Nephron progenitor cell (in vitro differentiated cells): ENCODE data around the gene TRIO.

Experiments
- DNase-seq: peaks from one replicate; pipeline ENCODE4 v3.0.0; 2021
- H3K27ac Mint-ChIP-seq: 2 replicates; pipeline ENCODE4 v1.8.0; 2021; ENCODE audit warnings: mild to moderate bottlenecking, moderate library complexity, mixed read lengths
- H3K27me3 Mint-ChIP-seq: 2 replicates; pipeline ENCODE4 v1.8.0; 2021; ENCODE audit warnings: mild to moderate bottlenecking, low read depth, mixed read lengths; ENCODE audit not compliant: poor library complexity
- H3K36me3 Mint-ChIP-seq: 2 replicates; pipeline ENCODE4 v1.8.0; 2021; ENCODE audit warnings: low read depth, mixed read lengths
- H3K4me1 Mint-ChIP-seq: 2 replicates; pipeline ENCODE4 v1.8.0; 2021; ENCODE audit warnings: mixed read lengths
- H3K4me3 Mint-ChIP-seq: 2 replicates; pipeline ENCODE4 v1.8.0; 2021; ENCODE audit warnings: mild to moderate bottlenecking, moderate library complexity, mixed read lengths
- H3K9me3 Mint-ChIP-seq: 2 replicates; pipeline ENCODE4 v1.8.0; 2021; ENCODE audit warnings: mild to moderate bottlenecking, moderate library complexity, mixed read lengths
- TF ChIP-seq, protein P1 (sequence below): fragments of 200-600 bp; sonication (generic); IDR thresholded peaks from 2 replicates; pipeline ENCODE4 v1.5.0; 2021; ENCODE audit warnings: antibody characterized with exemption

Gene TRIO

DNA sequence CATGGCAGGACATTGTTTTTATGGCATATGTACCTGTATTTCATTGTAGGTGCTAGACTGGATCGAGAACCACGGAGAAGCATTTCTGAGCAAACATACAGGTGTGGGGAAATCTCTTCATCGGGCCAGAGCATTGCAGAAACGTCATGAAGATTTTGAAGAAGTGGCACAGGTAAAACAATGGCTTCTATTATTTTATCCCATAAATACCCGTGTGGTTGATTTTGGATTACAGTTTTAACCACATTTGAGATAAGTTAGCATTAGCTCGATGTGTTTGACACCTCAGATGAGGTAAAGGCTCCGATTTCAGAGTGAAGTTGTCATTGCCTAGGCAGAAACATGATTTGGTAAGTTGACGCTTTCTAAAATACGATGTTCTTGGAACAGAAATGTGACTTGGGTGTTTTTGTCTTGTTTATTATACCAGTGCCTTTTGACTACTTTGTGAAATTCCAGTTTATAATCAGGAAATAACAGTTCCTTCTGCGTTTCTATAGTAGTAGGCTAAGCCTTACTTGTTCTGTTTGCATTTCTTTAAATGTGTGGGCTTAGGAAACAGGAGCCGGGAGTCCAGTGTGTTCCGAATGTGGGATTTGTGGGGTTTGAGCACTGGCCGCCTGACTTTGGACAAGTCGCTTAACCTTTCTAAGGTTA lies 187.7 kb downstream of the TRIO start:
- Mint-ChIP-seq H3K27ac (peak overlapping the region; percentile 94), H3K9me3 (no peaks in the 10 kb centered on the region), H3K4me1 (peaks cover 12% of the 10 kb centered on the region), H3K4me3 (no peak overlapping the region), H3K27me3 (no peaks in the 10 kb centered on the region), H3K36me3 (peaks cover 25% of the 10 kb centered on the region)
- no peak for DNase-seq
- TF ChIP-seq, protein P1, sequence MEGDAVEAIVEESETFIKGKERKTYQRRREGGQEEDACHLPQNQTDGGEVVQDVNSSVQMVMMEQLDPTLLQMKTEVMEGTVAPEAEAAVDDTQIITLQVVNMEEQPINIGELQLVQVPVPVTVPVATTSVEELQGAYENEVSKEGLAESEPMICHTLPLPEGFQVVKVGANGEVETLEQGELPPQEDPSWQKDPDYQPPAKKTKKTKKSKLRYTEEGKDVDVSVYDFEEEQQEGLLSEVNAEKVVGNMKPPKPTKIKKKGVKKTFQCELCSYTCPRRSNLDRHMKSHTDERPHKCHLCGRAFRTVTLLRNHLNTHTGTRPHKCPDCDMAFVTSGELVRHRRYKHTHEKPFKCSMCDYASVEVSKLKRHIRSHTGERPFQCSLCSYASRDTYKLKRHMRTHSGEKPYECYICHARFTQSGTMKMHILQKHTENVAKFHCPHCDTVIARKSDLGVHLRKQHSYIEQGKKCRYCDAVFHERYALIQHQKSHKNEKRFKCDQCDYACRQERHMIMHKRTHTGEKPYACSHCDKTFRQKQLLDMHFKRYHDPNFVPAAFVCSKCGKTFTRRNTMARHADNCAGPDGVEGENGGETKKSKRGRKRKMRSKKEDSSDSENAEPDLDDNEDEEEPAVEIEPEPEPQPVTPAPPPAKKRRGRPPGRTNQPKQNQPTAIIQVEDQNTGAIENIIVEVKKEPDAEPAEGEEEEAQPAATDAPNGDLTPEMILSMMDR = no peak

DNA sequence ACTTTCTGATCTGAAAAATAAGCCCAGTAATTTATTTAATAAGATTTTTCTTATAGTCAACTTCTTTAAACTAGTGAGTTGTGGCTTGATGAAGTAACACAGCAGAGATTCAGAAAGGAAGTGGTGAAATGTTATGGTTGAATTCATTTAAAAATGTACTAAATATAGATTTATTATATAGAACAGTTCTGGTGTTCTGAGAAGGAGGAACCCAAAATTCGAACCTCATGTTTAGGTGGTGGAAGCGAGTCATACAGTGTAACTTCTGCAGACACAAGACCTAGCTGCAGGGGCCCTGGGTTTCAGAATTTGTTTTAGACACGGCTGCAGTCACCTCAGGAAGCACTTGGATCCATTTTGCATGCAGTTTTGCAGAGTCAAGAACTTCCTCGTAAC lies 188.2 kb downstream of the TRIO start:
- Mint-ChIP-seq H3K4me1 (peaks cover 7% of the 10 kb centered on the region), H3K36me3 (peaks cover 27% of the 10 kb centered on the region), H3K9me3 (no peaks in the 10 kb centered on the region), H3K27ac (no peak overlapping the region), H3K4me3 (no peak overlapping the region), H3K27me3 (no peaks in the 10 kb centered on the region)
- TF ChIP-seq, protein P1 = no peak
- no peak for DNase-seq

DNA sequence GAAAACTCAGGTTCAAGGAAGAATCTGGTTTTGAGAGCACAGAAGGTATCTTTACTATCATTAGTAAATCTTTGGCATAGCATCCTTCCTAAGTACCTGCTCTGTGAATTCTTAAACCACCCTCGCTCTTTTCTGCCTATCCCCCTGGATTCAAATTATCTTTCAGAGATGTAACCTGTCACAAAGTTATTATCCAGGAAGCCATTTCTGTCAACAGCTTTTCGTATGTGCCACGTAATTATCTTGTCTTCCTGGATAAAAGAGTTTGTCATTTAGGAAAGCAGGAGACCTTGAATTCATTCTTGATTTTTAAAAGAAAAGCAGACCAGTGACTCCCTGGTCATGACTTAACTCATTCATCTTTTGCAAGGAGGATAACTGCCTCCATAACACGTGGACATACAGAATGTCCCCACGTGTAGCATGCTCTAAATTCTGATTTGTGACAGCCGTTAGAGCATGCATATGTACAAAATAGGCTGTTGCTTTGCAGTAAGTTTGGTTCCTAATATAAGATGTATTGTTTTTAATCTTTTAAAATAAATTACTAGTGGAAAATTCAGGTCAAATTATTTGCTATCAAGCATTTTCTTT lies 189.0 kb downstream of the TRIO start:
- Mint-ChIP-seq H3K27me3 (no peaks in the 10 kb centered on the region), H3K4me1 (peaks cover 5% of the 10 kb centered on the region), H3K4me3 (no peak overlapping the region), H3K27ac (no peak overlapping the region), H3K9me3 (no peaks in the 10 kb centered on the region), H3K36me3 (peaks cover 30% of the 10 kb centered on the region)
- TF ChIP-seq, protein P1 = no peak
- no peak for DNase-seq

DNA sequence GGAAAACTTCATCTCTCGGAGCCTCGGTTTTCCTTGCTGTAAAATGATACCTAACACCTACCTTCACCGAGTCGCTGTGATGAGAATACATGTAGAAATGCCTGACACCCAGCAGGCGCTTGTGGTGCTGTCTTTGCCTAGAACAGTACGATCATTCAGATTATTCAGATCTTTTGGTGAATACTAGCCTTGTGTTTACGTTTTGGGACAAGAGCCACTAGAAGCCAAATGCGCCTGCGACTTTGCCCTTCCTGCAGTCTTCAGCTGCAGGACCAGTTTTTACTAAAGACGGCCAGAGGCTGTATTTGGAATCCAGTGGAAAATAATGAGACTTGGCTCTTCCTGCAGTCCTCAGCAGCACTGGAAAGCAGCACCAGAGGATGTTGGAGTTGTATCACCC lies 189.6 kb downstream of the TRIO start:
- H3K36me3 Mint-ChIP-seq = peaks cover 35% of the 10 kb centered on the region
- peaks cover 5% of the 10 kb centered on the region for H3K4me1 Mint-ChIP-seq
- DNase-seq = no peak
- no peaks in the 10 kb centered on the region for H3K27me3 Mint-ChIP-seq
- H3K9me3 Mint-ChIP-seq = no peaks in the 10 kb centered on the region
- TF ChIP-seq, protein P1 = no peak
- no peak overlapping the region for H3K4me3 Mint-ChIP-seq
- peak overlapping the region; percentile 59 for H3K27ac Mint-ChIP-seq

DNA sequence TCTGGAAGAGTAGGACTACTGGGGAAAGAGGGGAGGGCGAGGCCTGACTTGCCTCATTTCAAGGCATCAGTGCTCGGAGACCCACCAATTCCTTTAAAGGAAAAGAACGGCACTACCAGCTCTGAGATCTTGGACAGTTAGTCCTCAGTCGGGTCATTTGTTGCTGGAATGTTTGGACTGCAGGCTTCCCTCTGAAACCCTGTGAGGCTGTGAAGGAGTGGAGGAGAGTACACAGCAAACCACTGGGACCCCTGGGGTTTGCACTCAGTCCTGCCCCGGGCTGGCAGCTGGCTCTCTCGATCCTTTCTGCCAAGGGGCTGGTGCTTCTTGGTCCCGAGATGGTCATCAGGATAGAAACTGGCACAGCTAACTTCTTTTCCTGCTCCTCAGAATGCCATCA lies 194.5 kb downstream of the TRIO start:
- DNase-seq = no peak
- no peaks in the 10 kb centered on the region for H3K9me3 Mint-ChIP-seq
- TF ChIP-seq, protein P1 = no peak
- H3K27ac Mint-ChIP-seq = peak overlapping the region; percentile 82
- no peak overlapping the region for H3K4me3 Mint-ChIP-seq
- H3K36me3 Mint-ChIP-seq = peaks cover 53% of the 10 kb centered on the region
- H3K27me3 Mint-ChIP-seq = no peaks in the 10 kb centered on the region
- H3K4me1 Mint-ChIP-seq = peaks cover 5% of the 10 kb centered on the region

DNA sequence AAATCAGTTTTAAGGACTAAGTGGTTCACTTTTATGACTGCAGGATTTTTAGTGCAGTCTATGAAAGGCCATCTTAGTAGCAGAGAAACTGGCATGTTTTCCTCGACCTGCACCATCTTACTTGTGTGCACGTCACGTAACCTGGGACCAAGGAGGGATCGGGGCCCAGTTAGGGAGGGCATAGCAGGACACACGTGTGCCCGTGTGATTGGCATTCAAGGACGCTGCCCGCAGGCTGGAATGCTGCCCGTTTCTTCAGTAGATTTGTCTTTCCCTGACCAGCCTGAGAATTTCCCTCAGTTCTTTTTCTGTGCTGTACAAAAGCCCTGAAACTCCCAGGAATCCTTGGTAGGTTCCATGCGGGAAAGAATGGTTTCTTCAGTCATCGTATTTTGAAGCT lies 196.3 kb downstream of the TRIO start:
- TF ChIP-seq, protein P1 = no peak
- Mint-ChIP-seq H3K27ac (no peak overlapping the region), H3K9me3 (no peaks in the 10 kb centered on the region), H3K36me3 (peaks cover 63% of the 10 kb centered on the region), H3K4me1 (peaks cover 6% of the 10 kb centered on the region), H3K4me3 (no peak overlapping the region), H3K27me3 (no peaks in the 10 kb centered on the region)
- DNase-seq = no peak
